Fibroblast of skin of abdomen (primary cell): ENCODE data around the gene LILRB3.
"Not testable (repeated sequence)": the region's sequence is repeated elsewhere in the genome, so short reads cannot be mapped to it uniquely, and the experiment has no call there.

Source experiments
- DNase-seq: peaks from one replicate; pipeline ENCODE4 v3.0.0-alpha.2; 2013

The LILRB3 gene

DNA sequence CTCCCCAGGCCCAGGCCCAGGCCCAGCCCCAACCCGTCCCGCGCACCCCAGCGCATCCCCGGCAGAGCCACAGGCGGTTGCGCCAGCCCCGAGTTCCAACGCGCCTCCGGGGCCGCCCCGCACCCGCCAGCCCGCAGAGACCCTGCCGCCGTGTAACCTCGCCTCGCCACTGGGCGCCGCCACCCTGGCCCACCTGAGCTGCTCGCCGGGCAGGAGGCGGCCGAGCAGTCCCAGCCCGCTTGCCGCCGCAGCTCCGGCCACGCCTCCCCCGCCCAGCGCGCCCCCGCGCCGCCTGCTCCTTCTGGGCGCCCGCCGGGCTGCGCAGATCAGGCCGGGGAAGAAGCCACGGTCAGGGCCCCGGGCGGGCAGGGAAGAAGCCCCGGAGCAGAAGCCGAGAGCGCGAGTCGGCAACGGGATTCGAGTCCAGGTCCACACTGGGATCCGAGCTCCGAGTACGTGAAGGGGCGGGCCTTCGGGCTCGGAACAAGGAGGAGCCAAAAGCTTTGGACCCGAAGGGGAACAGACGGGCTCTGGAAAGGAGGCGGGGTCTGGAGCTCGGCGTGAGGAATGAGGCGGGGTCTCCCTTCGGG, 33.6 kb downstream of the LILRB3 start, which contains the start of gene MBOAT7:
MBOAT7 (minus strand) TSS at position 436 of the 590 bp plus-strand sequence. CDS start 1,072 bp downstream, outside the sequence.
- no peak for DNase-seq

DNA sequence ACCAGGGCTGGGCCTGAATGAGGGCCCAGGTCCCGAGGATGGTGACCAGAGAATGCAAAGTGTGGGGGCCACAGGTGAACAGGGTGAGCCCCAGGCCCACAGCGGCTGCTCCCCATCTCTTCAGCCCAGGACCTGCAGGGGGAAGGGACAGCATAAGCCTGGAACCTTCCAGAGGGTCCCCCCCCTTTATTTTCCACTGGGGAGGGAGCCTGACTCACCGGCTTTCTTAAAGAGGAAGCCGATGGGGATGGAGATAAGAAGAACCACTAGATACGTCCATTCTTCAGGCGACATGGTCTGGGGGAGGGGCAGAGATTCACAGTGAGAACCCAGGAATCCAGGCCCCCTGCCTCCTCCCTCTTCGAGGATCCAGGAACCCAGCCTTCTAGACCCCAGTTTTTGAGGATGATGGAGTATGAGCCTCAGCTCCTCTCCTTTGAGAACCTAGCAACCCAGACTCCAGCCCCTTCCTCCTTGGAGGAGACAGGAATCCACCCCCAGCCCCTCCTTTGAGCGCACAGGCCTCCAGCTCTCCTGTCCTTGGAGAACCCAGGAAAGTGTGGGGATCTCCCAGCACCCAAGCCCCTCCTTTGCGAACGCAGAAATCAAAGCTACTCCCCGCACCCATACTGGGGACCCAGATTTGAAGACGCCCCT, 34.5 kb downstream of the LILRB3 start:
- DNase-seq = peak; percentile 46

DNA sequence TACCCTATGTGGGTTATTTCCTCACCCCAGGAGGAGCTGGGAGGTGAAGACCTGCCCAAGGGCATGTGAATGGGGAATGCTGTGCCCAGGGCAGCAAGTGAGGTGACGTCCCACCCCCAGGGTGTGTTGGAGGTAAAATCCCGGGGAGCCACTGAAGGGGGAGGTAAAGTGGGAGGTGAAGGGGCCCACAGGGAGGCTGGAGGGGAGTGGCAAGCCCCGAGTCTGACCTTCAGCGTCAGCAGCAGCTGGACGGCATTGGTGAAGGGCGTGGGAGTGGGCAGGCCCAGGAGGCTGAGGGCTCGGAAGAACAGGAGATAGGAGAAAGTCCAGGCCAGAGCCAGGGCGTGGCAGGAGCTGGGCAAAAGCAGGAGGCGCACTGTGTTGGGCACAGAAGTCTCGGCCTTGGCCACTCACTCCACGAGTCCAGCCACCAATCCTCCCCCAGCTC, 35.8 kb downstream of the LILRB3 start:
- DNase-seq = no peak

DNA sequence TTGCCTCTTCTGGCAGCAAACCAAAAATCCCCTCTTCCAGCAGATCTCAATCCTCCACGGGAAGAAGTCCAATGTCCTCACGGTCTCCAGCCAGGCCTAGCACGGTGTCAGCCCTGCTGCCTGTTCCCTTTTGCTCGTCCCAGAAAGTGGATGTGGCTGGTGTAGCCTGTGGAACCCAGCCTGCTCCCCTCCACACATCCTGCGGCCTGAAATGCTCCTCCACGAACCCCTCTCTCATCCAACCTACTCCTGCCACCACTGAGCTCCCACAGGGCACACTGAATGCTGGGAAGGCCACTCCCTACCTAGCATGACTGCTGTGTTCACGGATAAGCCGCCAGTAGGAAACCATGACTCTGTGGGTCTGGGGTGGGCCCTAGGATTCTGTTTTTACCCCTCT, 36.5 kb downstream of the LILRB3 start:
- DNase-seq = no peak

DNA sequence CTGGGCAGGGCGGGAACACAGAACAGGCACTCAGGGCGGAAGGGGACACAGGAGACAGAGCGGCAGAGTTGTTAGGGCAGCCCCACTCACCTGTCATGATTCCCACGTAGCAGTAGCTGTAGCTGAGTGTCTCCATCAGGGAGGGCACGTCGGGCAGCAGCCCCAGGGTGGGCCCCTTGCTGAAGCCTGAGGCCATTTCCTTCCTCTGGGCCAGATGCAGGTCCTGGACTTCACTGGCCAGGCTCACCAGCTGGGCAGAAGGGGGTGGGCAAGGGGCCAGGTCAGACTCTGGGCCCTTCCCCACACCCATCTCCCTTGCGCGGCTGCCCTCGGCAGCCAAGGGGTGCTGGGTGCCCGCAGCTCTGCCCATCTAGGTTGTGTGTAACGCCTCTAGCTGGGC, 39.4 kb downstream of the LILRB3 start:
- DNase-seq = no peak

DNA sequence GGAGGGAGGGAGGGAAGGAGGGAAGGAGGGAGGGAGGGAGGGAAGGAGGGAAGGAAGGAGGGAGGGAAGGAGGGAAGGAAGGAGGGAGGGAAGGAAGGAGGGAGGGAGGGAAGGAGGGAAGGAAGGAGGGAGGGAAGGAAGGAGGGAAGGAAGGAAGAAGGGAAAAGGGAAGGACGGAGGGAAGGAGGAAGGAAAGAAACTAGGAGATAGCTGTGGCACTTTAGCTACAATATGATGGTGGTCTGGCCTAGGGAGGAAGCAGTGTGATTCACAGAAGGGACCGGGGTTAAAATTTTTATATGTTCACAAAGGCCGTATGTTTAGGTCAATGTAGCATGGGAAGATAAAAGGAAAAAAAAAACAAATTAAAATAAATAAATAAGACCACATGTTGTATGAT, 40.9 kb downstream of the LILRB3 start:
- not testable (repeated sequence) for DNase-seq

DNA sequence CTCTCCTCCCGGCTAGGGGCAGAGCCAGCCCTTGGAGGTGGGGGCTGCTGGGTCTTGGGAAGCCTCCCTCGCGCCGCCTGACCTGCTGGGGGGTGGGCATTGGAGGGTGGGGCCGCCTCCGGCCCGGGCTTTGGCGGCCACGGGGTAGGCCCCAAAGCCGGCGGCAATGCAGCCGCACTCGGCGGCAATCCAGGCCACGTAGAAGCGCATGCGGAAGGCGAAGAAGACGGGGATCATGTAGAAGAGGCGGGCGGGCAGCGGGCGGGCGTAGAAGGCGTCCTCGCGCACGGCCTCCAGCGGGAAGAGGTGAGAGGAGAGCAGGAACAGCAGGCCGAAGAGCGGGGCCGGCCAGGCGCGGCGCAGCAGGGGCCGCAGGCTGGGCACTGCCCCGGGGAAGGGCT, 42.1 kb downstream of the LILRB3 start:
- no peak for DNase-seq

DNA sequence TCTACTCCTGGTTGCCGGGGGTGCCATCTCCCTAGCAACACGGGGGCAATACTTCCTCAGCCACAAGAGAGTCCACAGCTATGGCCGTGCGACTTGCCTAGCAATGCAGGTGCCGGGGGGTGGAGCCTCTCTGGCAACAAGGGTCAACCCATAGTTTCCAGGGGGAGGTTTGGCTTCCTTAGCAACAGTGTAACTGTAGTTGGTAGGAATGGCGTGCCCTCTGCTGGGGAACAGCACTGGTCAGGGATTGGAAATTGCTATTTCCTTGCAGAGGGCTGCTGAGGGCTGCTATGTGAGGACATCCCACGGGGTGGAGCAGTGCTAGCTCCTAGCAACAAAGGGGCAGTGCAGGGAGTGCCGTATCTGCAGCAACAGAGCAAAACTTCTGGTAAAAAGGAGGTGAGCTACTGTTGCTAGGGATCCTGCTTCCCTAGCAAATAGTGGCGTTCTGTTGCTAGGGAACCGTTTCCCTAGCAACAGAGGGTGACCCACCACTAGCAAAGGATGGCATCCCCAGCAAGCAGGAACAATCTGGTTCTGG, 42.8 kb downstream of the LILRB3 start:
- peak; percentile 26 for DNase-seq

DNA sequence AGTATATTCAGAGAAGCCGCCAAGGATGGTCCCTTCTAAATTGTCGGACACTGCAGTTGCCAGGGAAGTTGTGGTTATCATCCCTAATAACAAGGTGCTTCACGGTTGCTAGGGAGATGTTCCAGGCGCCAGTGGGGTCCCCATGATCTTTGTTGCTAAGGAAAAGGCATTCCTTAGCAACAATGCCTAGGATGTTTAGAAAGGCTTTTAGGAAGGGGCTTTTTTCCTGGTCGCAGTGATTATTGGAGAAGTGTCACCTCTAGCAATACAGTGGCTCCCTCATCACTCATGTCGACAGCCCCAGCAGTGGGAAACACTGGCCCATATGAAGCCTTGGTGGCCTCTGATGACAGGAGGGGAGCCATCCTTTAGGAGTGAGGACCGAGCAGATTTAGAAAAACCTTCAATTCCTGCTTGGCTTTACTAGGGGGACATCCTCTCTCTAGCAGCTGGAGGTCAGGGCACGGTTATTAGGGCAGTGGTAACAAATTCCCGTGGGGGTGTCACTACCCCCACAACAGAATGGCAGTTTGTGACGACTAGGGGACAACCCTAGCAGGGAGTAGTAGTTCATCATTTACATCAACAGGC, 43.5 kb downstream of the LILRB3 start:
- DNase-seq = no peak

DNA sequence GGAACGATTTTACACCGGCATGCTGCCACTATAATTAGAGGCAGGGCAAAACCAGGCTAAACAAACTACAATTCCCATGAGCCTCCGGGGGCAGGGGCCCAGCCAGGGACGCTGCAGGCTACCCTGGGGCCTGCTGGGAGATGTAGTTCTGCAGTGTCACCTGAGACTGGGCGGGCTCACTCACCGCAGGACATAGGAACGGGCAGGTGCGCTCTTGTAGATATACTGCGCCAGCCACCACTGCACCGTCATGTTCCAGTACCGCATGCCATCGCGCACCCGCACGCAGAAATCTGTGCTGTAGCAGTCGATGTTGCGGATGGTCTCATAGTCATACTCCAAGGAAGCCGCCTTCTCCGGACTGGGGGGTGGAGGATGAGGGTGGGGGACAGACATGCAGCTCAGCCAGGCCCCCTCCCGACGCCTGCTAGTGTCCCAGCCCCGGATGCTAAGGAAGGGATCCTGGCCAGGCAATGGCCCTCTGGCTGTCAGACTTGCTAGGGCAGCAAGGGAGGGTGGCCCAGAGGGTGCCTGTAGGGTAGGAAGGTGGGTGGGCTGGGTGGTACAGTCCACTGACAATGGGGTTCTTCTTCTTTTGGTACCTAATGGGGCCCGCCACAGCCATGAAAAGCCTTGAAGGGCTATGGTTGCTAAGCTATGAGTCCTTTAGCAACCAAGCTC, 44.1 kb downstream of the LILRB3 start:
- no peak for DNase-seq

DNA sequence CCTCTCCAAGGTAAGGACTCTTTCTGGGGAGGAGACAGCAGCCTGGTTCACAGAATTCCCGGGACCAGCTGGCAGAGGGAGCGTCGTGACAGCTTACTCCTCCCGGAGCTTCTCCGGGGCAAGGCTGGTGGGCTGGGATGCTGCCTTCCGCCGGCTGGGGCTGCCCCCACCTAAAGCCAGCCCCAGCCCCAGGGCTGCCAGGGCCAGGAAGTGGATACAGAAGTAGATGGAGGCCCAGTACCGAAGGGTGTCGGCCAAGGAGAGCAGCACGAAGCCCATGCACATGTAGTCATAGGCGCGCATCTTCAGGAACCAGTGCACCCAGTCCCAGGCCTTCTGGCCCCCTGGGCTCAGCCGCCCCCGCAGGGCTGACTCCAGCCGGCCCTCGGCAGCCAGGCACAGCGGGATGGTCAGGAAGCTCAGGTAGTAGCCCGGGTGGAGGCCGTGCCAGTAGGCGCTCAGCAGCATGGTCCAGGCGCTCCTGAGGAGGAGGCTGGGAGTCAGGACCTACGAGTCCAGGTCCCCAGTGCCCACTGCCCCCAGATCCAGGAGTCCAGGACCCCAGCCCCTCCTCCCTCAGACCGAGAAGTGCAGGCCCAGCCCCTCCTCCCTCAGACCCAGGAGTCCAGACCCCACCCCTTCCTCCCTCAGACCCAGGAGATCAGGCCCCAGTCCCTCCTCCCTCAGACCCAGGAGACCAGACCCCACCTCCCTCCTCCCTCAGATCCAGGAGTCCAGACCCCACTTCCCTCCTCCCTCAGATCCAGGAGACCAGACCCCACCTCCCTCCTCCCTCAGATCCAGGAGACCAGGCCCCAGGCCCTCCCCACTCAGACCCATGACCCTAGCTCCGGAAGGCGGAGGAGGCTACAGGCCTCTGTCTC, 48.6 kb downstream of the LILRB3 start:
- DNase-seq = no peak

DNA sequence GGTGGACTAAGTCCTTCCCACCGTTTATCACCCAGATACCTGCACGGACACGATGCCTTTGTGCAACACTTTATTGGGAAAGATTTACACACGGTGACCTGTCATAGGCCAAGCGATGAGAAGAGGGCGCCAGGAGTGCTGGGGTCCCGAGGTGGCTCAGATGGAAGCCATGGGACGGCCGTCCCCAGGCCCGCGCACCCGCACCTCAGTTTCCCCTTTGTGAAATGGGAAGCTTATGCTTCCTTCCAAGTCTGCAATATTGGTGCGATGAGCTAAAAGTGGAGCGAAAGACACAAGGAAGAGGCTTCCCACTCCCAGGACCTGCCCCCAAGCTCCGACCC, 49.5 kb downstream of the LILRB3 start:
- DNase-seq = no peak

DNA sequence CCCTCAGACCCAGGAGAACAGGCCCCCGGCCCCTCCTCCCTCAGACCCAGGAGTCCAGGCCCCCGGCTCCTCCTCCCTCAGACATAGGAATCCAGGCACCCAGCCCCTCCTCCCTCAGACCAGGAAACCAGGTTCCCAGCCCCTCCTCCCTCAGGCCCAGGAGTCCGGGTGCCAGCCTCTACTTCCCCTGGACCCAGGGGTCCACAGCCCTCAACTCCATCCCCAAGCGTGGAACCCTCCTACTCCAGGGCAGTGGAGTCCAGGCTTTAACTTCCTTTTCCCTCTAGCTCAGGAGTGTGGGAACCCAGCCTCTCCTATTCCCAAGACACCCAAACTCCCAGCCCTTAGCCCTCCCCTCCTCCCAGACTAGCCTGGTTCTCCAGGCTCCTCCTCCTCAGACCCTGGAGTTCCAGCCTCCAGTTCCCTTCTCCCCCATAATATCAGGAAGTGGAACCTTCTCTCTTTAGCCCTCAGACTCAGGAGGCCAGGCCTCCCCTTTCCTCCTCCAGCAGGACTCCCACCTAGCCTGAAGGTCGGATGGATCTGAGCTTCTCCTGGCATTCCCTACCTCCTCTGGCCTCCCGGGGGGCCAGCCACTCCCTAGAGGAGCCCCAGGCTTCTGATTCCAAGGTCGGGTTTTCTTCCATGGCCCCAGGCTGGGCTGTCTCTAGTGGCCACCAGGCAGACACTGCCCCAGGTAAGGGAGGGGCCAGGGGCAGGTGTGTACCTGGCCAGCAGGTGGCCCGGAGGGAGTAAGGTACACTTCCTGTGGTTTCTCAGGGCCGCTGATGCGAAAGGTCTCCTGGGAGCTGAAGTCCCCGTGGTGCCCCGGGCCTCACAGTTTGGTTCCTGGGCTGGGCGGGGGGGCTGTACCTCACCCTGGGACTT, 50.1 kb downstream of the LILRB3 start, which contains the start of gene TMC4:
TMC4 (minus strand) TSS at position 690 of the 888 bp plus-strand sequence; CDS start at position 647, 43 bp downstream.
- no peak for DNase-seq

DNA sequence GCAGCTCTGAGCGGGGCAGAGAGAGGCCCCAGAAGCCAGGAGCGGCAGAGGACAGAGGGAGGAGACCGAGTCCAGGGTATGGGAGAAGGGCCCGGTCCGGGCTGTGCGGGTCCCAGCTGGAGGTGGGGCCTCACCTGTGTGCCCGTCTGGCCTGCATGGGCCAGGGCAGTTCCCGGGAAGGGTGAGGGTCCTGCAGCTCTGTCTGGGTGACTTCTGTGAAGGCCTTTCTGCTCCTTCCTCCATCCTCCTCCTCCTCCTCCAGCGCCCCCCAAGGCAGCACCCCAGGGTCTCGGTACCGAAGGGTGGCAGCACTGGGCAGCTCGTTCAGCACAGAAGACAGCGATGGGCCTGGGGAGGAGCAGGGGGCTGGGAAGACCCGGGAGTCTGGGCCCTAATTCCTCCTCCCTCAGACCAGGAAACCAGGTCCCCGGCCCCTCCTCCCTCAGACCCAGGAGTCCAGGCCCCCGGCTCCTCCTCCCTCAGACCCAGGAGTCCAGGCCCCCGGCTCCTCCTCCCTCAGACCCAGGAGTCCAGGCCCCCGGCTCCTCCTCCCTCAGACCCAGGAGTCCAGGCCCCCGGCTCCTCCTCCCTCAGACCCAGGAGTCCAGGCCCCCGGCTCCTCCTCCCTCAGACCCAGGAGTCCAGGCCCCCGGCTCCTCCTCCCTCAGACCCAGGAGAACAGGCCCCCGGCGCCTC, 50.9 kb downstream of the LILRB3 start:
- DNase-seq = not testable (repeated sequence)

DNA sequence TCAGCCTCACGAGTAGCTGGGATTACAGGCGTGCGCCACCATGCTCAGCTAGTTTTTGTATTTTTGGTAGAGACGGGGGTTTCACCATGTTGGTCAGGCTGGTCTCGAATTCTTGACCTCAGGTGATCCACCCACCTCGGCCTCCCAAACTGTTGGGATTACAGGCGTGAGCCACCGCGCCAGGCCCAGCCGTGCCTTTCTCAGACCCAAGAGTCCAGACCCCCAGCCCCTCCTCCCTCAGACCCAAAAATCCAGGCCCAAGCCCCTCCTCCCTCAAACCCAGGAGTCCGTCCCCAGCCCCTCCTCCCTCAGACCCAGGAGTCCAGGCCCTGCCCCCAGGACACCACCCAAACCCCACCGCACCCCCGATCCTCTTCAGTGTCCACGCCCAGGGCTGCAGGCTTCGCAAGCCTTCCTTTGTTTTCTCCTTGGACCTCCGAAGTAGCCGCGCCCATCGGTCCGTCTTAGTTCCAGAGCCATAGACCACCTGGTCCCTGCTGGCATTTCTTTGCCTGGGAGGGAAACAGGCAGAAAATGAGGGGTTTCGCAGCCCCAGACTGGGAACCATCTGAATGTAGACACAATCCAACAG, 53.6 kb downstream of the LILRB3 start:
- DNase-seq = no peak

DNA sequence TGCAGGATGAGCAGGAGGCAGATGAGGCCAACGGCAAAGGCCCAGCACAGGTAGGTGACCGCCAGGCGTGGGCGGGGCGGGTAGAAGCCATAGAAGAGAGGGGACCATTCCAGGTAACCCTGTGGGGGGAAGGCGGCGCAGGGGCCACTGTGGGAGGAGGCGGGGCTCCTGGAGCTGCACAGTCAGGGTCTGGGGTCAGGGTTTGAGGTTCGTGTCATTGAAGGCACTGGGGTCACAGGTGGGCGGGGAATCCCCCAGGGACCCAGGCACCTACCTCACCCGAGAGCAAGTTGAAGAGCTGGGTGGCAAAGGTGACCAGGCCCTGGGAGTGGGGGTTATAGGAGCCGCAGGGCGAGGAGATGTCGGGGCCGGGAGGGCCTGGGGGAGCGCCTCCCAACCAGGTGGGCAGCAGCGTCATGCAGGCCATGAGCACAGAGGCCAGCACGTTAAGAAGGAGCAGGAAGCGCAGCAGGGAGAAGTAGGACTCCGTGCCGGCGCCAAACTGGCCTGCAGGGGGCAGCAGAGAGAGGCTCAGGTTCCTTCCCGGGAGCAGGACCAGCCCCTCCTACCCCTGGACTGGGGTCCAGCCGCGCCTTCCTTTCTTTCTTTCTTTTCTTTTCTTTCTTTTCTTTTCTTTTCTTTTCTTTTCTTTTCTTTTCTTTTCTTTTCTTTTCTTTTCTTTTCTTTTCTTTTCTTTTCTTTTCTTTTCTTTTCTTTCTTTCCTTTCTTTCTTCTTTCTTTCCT, 54.5 kb downstream of the LILRB3 start:
- peak; percentile 77 for DNase-seq
